HUES48 (cell line): ENCODE data around the gene PEX16.

ENCODE experiments used
- H3K27ac ChIP-seq: one replicate; pipeline ENCODE4 v1.7.0; 2013; ENCODE audit warnings: low read depth, low read length, inconsistent platforms
- H3K27me3 ChIP-seq: 2 replicates; pipeline ENCODE4 v1.6.1; 2013; ENCODE audit warnings: mild to moderate bottlenecking, low read length; ENCODE audit not compliant: control insufficient read depth, insufficient read depth
- H3K36me3 ChIP-seq: 2 replicates; pipeline ENCODE4 v1.6.1; 2013; ENCODE audit warnings: low read length; ENCODE audit not compliant: control insufficient read depth, insufficient read depth
- H3K4me1 ChIP-seq: 2 replicates; pipeline ENCODE4 v1.6.1; 2013; ENCODE audit warnings: mild to moderate bottlenecking, low read length; ENCODE audit not compliant: control insufficient read depth, insufficient read depth
- H3K4me3 ChIP-seq: 2 replicates; pipeline ENCODE4 v1.5.1; 2013; ENCODE audit warnings: mild to moderate bottlenecking, low read depth, low read length
- H3K9ac ChIP-seq: 2 replicates; pipeline ENCODE4 v1.6.1; 2013; ENCODE audit warnings: mild to moderate bottlenecking, low read depth, low read length, moderate library complexity
- H3K9me3 ChIP-seq: 2 replicates; pipeline ENCODE4 v1.6.1; 2013; ENCODE audit warnings: low read length; ENCODE audit not compliant: control insufficient read depth, insufficient read depth

The PEX16 gene

GRCh38 chr11:45890886-45891550, 26.7 kb downstream of the PEX16 start:
- Histone ChIP-seq H3K4me1 (peaks cover 19% of the 10 kb centered on the region), H3K27ac (no peak overlapping the region), H3K4me3 (no peak overlapping the region), H3K9me3 (no peaks in the 10 kb centered on the region), H3K36me3 (no peaks in the 10 kb centered on the region), H3K9ac (no peak overlapping the region), H3K27me3 (no peaks in the 10 kb centered on the region; the same call in 1 of the 2 replicates)

GRCh38 chr11:45889966-45890365, 27.7 kb downstream of the PEX16 start:
- no peak overlapping the region for H3K27ac ChIP-seq
- peaks cover 18% of the 10 kb centered on the region for H3K4me1 ChIP-seq
- H3K36me3 ChIP-seq: no peaks in the 10 kb centered on the region
- no peaks in the 10 kb centered on the region; the same call in 1 of the 2 replicates for H3K27me3 ChIP-seq
- H3K9me3 ChIP-seq: no peaks in the 10 kb centered on the region
- no peak overlapping the region for H3K9ac ChIP-seq
- H3K4me3 ChIP-seq: no peak overlapping the region

- no peak overlapping the region for H3K27ac ChIP-seq
- peaks cover 3% of the 10 kb centered on the region; the same call in 1 of the 2 replicates for H3K27me3 ChIP-seq
- H3K9ac ChIP-seq: no peak overlapping the region
- H3K4me3 ChIP-seq: no peak overlapping the region
- H3K9me3 ChIP-seq: no peaks in the 10 kb centered on the region
- no peaks in the 10 kb centered on the region for H3K36me3 ChIP-seq
- peaks cover 18% of the 10 kb centered on the region for H3K4me1 ChIP-seq
Observed at GRCh38 chr11:45889555-45889954, 28.1 kb downstream of the PEX16 start.

- no peaks in the 10 kb centered on the region for H3K9me3 ChIP-seq
Observed at GRCh38 chr11:45887587-45887986, 30.1 kb downstream of the PEX16 start.

GRCh38 chr11:45886816-45887520, 30.7 kb downstream of the PEX16 start:
- Histone ChIP-seq H3K27ac (no peak overlapping the region), H3K4me1 (peaks cover 7% of the 10 kb centered on the region), H3K27me3 (peaks cover 4% of the 10 kb centered on the region; the same call in 1 of the 2 replicates), H3K9me3 (no peaks in the 10 kb centered on the region), H3K9ac (no peak overlapping the region), H3K4me3 (peak overlapping the region; percentile 78; the same call in 1 of the 2 replicates), H3K36me3 (no peaks in the 10 kb centered on the region)

More at GRCh38 chr11:45887587-45887986, 30.1 kb downstream of the PEX16 start:
- H3K4me1 ChIP-seq: peaks cover 7% of the 10 kb centered on the region
- H3K27me3 ChIP-seq: peaks cover 4% of the 10 kb centered on the region; the same call in 1 of the 2 replicates
- H3K27ac ChIP-seq: no peak overlapping the region
- H3K9ac ChIP-seq: no peak overlapping the region
- H3K4me3 ChIP-seq: no peak overlapping the region
- no peaks in the 10 kb centered on the region for H3K36me3 ChIP-seq

GRCh38 chr11:45885921-45886721, 31.6 kb downstream of the PEX16 start:
- H3K27ac ChIP-seq: no peak overlapping the region
- H3K9ac ChIP-seq: no peak overlapping the region
- H3K36me3 ChIP-seq: 0 out of 2 replicates have a peak, but pooled peaks cover 7% of the 10 kb centered on the region
- peaks cover 7% of the 10 kb centered on the region for H3K4me1 ChIP-seq
- peak overlapping the region; percentile 78 for H3K4me3 ChIP-seq
- H3K9me3 ChIP-seq: no peaks in the 10 kb centered on the region
- peaks cover 4% of the 10 kb centered on the region; the same call in 1 of the 2 replicates for H3K27me3 ChIP-seq

- Histone ChIP-seq H3K4me1 (peaks cover 7% of the 10 kb centered on the region), H3K9me3 (no peaks in the 10 kb centered on the region), H3K27ac (no peak within 1 kb of the TSS), H3K9ac (no peak within 1 kb of the TSS; the same call in 1 of the 2 replicates), H3K4me3 (peak within 1 kb of the TSS; percentile 78), H3K27me3 (peaks cover 4% of the 10 kb centered on the region; the same call in 1 of the 2 replicates), H3K36me3 (peaks cover 12% of the 10 kb centered on the region; the same call in 1 of the 2 replicates)
Observed at GRCh38 chr11:45885274-45885920, 32.3 kb downstream of the PEX16 start, which contains the start of gene MAPK8IP1. MAPK8IP1 (plus strand) TSS chr11:45885651; CDS start chr11:45885821, 170 bp downstream.

GRCh38 chr11:45884596-45885185, 33.0 kb downstream of the PEX16 start:
- Histone ChIP-seq H3K27ac (no peak overlapping the region), H3K4me1 (peaks cover 7% of the 10 kb centered on the region), H3K4me3 (peak overlapping the region; percentile 50), H3K27me3 (peaks cover 4% of the 10 kb centered on the region; the same call in 1 of the 2 replicates), H3K9ac (no peak overlapping the region), H3K36me3 (peaks cover 12% of the 10 kb centered on the region; the same call in 1 of the 2 replicates), H3K9me3 (no peaks in the 10 kb centered on the region)

GRCh38 chr11:45881708-45882368, 35.8 kb downstream of the PEX16 start:
- Histone ChIP-seq H3K4me1 (peaks cover 8% of the 10 kb centered on the region), H3K9me3 (no peaks in the 10 kb centered on the region), H3K27ac (no peak overlapping the region), H3K27me3 (peaks cover 4% of the 10 kb centered on the region; the same call in 1 of the 2 replicates), H3K36me3 (peaks cover 12% of the 10 kb centered on the region; the same call in 1 of the 2 replicates), H3K9ac (no peak overlapping the region), H3K4me3 (no peak overlapping the region)
